Heart left ventricle (tissue), 16 donors: Measurements from ENCODE around the gene NLRC3. TPM values are rescaled to one million over a fixed set of nuclear protein-coding genes. Genes with fewer than 3 reads are reported as not detected.

Source experiments
- ATAC-seq, 4 donors: fragments of 200-7000 bp; cut with Tn5 transposase; one replicate each; pipeline ENCODE4 v1.9.1; 2020 to 2022; ENCODE audit warnings: moderate library complexity in 4 of 4, mild to moderate bottlenecking in 3 of 4, moderate number of reproducible peaks in 1 of 4
- DNase-seq, 5 donors: peaks; one replicate each; pipeline ENCODE4 v3.0.0-alpha.2; 2020
- H3K27ac ChIP-seq, 12 donors: fragments of 200-600 bp; sonication (generic) in 4 of 12; one replicate each; pipeline versions ENCODE4 v1.5.0 to v1.8.0; 2016 to 2022; ENCODE audit warnings: mild to moderate bottlenecking in 2 of 12
- H3K27me3 ChIP-seq, 9 donors: fragments of 200-600 bp; sonication (generic) in 2 of 9; one replicate each; pipeline versions ENCODE4 v1.5.1 to v1.8.0; 2016 to 2022; ENCODE audit warnings: mild to moderate bottlenecking in 3 of 9
- H3K36me3 ChIP-seq, 9 donors: fragments of 200-600 bp; sonication (generic) in 2 of 9; one replicate each; pipeline versions ENCODE4 v1.5.0 to v1.8.0; 2018 to 2022; ENCODE audit warnings: mild to moderate bottlenecking in 2 of 9
- H3K4me1 ChIP-seq, 12 donors: fragments of 200-600 bp; sonication (generic) in 4 of 12; one replicate each; pipeline versions ENCODE4 v1.5.0 to v1.8.0; 2016 to 2022; ENCODE audit warnings: mild to moderate bottlenecking in 3 of 12
- H3K4me3 ChIP-seq, 12 donors: fragments of 200-600 bp; sonication (generic) in 4 of 12; one replicate each; pipeline versions ENCODE4 v1.5.0 to v1.8.0; 2017 to 2022; ENCODE audit warnings: mild to moderate bottlenecking in 9 of 12, moderate library complexity in 4 of 12
- H3K9me3 ChIP-seq, 12 donors: fragments of 200-600 bp; sonication (generic) in 4 of 12; one replicate each; pipeline versions ENCODE4 v1.5.0 to v1.8.0; 2016 to 2022; ENCODE audit warnings: mild to moderate bottlenecking in 1 of 12
- CTCF ChIP-seq, 12 donors: fragments of 200-600 bp; sonication (generic) in 4 of 12; IDR thresholded peaks; one replicate each; pipeline versions ENCODE4 v1.5.0 to v1.8.0; 2018 to 2022; ENCODE audit warnings: antibody characterized with exemption in 12 of 12, mild to moderate bottlenecking in 5 of 12
- POLR2A ChIP-seq, 2 donors: fragments of 450-650 bp; IDR thresholded peaks; one replicate each; pipeline ENCODE4 v1.6.1; 2017; ENCODE audit warnings: antibody characterized with exemption in 2 of 2, mild to moderate bottlenecking in 2 of 2, moderate library complexity in 2 of 2
- WGBS, 4 donors: extraction: QIAGEN DNeasy Blood & Tissue Kit in 2 of 4; methylation state at CpG; one replicate each; pipeline versions ENCODE4 v1.1.5 to v1.1.7; 2013 to 2018; 5-methylcytosine and 5-hydroxymethylcytosine counted together
- intact Hi-C, 10 donors: fragments of 100-400 bp; cut with DNase I; formaldehyde crosslinking; loops; one replicate each; pipeline versions ENCODE4 v1.11.1 to v1.14.2; 2022
- polyA plus RNA-seq, 2 donors: library from polyadenylated mRNA; stranded (reverse); fragments of 200-250 nt; gene quantifications; one replicate each; pipeline ENCODE4 v1.2.3, GENCODE V29; 2013
- total RNA-seq, 9 donors: library from RNA; depleted of rRNA in 2 of 9; stranded (reverse); fragments of >200 nt in 2 of 9; fragmentation: NEBNext Ultra II Directional in 3 of 9; extraction: Animal tissue kit (Norgen Biotek cat#: 25700) in 3 of 9; gene quantifications; one replicate each; pipeline versions ENCODE4 v1.1.0 to v1.2.4, GENCODE V29; 2016 to 2023
- donor health status: ischemic (EF 13 %, LVEDD 7.1; RV severe dilation, severe dysfunction).
- donor health status: healthy with polysubstance abuse.
- donor health status: DM: no; HTN: yes; CAD: no.
- donor health status: DM: no; HTN: no; CAD: no.
- donor health status: ischemic (EF 25% LVEDD 6.9; RV normal size, moderate dysfunction).
- donor health status: ischemic (EF 25% LVEDD 5.7; RV mildly dilated, moderate dysfunction).
- donor health status: healthy.
- donor health status: DM: yes; HTN: yes; CAD: no.
- donor health status: ischemic (EF 35%, LVEDD 5.7; RV mildly dilated, moderate dysfunction).
- donor health status: nonischemic (EF 11% LVEDD 7.7; RV severe dilation, severe dysfunction).
- donor health status: DM: yes; HTN: yes; CAD: no.
- donor health status: PGD.
- donor health status: ischemic (EF 29% LVEDD 5.4; RV normal size, mild dysfunction).
- donor health status: nonischemic (EF 23%, LVEDD 6.1; RV moderate dilation, normal function).

Gene NLRC3
- total and polyA plus RNA-seq, 11 donors = 0.44 to 2.9 (median 0.95) TPM

DNA sequence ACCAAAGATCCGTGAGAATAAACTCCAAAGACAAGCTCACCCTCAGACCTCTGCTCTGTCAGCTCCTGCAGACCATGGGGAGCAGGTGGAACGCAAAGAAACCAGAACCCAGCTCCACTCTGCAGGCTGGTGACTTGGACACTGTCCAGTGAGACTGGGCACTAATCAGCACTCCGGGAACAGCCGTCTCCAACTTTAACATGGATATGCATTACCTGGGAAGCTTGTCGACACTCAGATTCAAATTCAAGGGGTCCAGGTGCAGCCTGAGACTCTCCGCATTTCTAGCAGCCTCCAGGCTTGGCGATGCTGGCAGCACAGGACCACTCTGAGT is 25.1 kb upstream of the NLRC3 start:
- H3K9me3 ChIP-seq = no peaks in the 10 kb centered on the region
- peak in 3 of 4 donors; percentile 40 to 62 (median 53) for ATAC-seq
- intact Hi-C loops = loop anchor here in 1 of 10 donors (5.0 kb wide), 1 partner anchor 55 kb away; no protein-coding TSS in a partner anchor

DNA sequence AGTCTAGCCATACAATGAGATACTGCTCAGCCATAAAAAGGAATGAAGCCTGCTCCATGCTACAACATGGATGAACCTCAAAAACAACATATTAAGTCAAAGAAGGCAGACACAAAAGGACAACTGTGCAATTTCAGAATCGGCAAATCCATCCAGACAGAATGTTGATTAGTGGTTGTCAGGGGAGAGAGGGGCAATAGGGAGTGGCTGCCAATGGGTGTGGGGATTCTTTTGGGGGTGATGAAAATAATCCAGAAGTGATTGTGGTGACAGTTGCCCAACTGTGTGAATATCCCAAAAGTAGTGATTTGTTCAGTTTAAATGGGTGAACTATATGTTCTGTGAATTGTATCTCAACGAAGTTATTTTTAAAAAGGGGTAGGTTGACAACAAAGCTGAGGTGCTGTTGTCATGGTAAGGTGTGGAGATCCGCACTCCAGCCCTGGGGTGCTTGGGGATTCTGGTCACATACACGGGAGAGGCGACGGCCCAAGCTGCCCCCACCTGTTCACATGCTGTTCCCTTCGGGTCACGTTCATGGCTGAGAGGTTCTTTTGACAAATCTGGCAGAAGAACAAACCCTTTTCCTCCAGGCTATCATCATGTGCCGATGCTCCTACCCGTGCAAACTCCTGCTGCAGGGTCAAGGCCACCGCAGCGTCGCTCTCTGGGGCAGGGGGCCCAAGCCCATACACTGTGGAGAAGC is 24.6 kb upstream of the NLRC3 start:
- ATAC-seq (peak in 1 of 4 donors; percentile 26), DNase-seq (no peak)
- Histone ChIP-seq H3K4me3 (no peak overlapping the region), H3K4me1 (peaks cover 0 to 7% (median 0%) of the 10 kb centered on the region in 12 donors), H3K27ac (no peak overlapping the region), H3K36me3 (peaks cover 0 to 55% (median 23%) of the 10 kb centered on the region in 9 donors), H3K27me3 (no peaks in the 10 kb centered on the region), H3K9me3 (no peaks in the 10 kb centered on the region)
- TF ChIP-seq CTCF (IDR thresholded peaks at IDR 0.05) (no peak), POLR2A (IDR thresholded peaks at IDR 0.05) (no peak)
- intact Hi-C loops = loop anchor here in 1 of 10 donors (5.0 kb wide), 1 partner anchor 54 kb away; no protein-coding TSS in a partner anchor
- 65 to 76% (median 71%) methylated on average over 13 of the region's 13 CpGs for WGBS, 4 donors

More for the DNA sequence above, 25.1 kb upstream of the NLRC3 start:
- no peak for DNase-seq
- 59 to 74% (median 64%) methylated on average over 4 to 7 of the region's 7 CpGs for WGBS, 4 donors
- Histone ChIP-seq H3K27me3 (no peaks in the 10 kb centered on the region), H3K27ac (no peak overlapping the region), H3K4me1 (peaks cover 0 to 7% (median 0%) of the 10 kb centered on the region in 12 donors), H3K4me3 (no peak overlapping the region), H3K36me3 (peaks cover 0 to 60% (median 23%) of the 10 kb centered on the region in 9 donors)
- no peak for TF ChIP-seq POLR2A (IDR thresholded peaks at IDR 0.05)
- TF ChIP-seq CTCF (IDR thresholded peaks at IDR 0.05) = no peak

DNA sequence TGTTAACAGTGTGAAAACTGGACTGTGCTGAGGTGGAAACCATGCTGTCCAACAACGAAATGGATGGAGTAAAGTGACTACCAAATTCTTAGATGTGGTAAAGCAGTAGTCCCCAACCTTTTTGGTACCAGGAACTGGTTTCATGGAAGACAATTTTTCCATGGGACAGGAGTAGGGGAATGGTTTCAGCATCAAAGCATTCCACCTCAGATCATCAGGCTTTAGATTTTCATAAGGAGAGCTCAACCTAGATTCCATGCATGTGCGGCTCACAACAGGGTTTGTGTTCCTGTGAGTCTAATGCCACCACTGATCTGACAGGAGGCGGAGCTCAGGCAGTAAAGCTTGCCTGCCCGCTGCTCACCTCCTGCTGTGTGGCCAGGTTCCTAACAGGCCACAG is 22.7 kb upstream of the NLRC3 start:
- no peak overlapping the region for H3K27ac ChIP-seq
- H3K9me3 ChIP-seq = no peaks in the 10 kb centered on the region
- H3K27me3 ChIP-seq = no peaks in the 10 kb centered on the region
- TF ChIP-seq POLR2A (IDR thresholded peaks at IDR 0.05) (no peak), CTCF (IDR thresholded peaks at IDR 0.05) (no peak)
- peaks cover 0 to 48% (median 22%) of the 10 kb centered on the region in 9 donors for H3K36me3 ChIP-seq
- intact Hi-C loops = loop anchor here in 1 of 10 donors (5.0 kb wide), 1 partner anchor 53 kb away; no protein-coding TSS in a partner anchor
- H3K4me1 ChIP-seq = peaks cover 0 to 7% (median 0%) of the 10 kb centered on the region in 12 donors
- no peak overlapping the region for H3K4me3 ChIP-seq
- no peak for DNase-seq
- ATAC-seq = no peak
- WGBS, 4 donors = 97 to 100% (median 98%) methylated on average over 1 to 4 of the region's 4 CpGs

DNA sequence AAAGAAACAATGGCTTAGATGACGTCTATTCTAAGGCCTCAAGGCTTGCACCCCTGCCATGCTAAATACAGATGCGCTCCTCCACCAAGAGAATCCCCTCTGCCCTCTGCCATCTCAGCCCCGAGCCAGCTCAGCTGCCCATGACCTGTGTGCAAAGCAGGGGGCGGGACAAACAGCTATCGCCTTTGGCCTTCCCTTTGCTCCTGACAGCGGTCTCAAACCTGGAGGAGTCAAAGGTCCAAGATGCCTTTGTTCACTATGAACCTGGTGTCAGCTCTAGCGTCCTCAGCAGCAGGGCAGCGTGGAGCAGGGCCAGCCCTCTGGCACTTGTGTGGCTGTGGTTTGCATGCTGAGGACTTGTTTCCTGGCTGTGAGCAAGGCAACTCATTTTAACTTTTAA is 21.9 kb upstream of the NLRC3 start:
- WGBS, 4 donors = 93 to 96% (median 95%) methylated on average over 7 to 8 of the region's 8 CpGs
- intact Hi-C loops = no loop called here

More for the DNA sequence above, 21.9 kb upstream of the NLRC3 start:
- DNase-seq = no peak
- ATAC-seq = no peak
- no peak overlapping the region for H3K27ac ChIP-seq
- H3K36me3 ChIP-seq = peaks cover 0 to 47% (median 22%) of the 10 kb centered on the region in 9 donors
- H3K4me3 ChIP-seq = no peak overlapping the region
- H3K27me3 ChIP-seq = no peaks in the 10 kb centered on the region
- H3K4me1 ChIP-seq = peaks cover 0 to 7% (median 0%) of the 10 kb centered on the region in 12 donors
- H3K9me3 ChIP-seq = no peaks in the 10 kb centered on the region
- TF ChIP-seq POLR2A (IDR thresholded peaks at IDR 0.05) (no peak), CTCF (IDR thresholded peaks at IDR 0.05) (no peak)
